OCI-LY1 (cell line): Measurements from ENCODE around the gene NUP133.
"Not testable (repeated sequence)": the region's sequence is repeated elsewhere in the genome, so short reads cannot be mapped to it uniquely, and the experiment has no call there.

Source experiments
- H2AFZ ChIP-seq: fragments of 200-600 bp; sonication (generic), shearing (Covaris generic); 2 replicates; pipeline ENCODE4 v1.6.0; 2014; ENCODE audit warnings: antibody characterized with exemption, mild to moderate bottlenecking, low read length
- H3F3A ChIP-seq: fragments of 200-600 bp; sonication (generic), shearing (Covaris generic); 2 replicates; pipeline ENCODE4 v1.6.0; 2014; ENCODE audit warnings: mild to moderate bottlenecking, antibody characterized with exemption, low read length, moderate library complexity; ENCODE audit not compliant: insufficient read depth
- H3K27ac ChIP-seq: fragments of 200-600 bp; sonication (generic); 2 replicates; pipeline ENCODE4 v1.5.1; 2014; ENCODE audit warnings: low read length, mixed run types, mild to moderate bottlenecking, low read depth; ENCODE audit not compliant: poor library complexity, severe bottlenecking
- H3K27me3 ChIP-seq: fragments of 200-600 bp; sonication (generic); 2 replicates; pipeline ENCODE4 v1.6.0; 2014; ENCODE audit warnings: antibody characterized with exemption, mild to moderate bottlenecking, low read length, moderate library complexity; ENCODE audit not compliant: insufficient read depth
- H3K36me3 ChIP-seq: fragments of 200-600 bp; sonication (generic); 2 replicates; pipeline ENCODE4 v1.6.1; 2014; ENCODE audit warnings: mild to moderate bottlenecking, antibody characterized with exemption, low read length, moderate library complexity, mixed read lengths; ENCODE audit not compliant: insufficient read depth
- H3K4me1 ChIP-seq: fragments of 200-600 bp; sonication (generic); 2 replicates; pipeline ENCODE4 v1.5.1; 2014; ENCODE audit warnings: mild to moderate bottlenecking, low read length, moderate library complexity; ENCODE audit not compliant: insufficient read depth, severe bottlenecking
- H3K4me2 ChIP-seq: fragments of 200-600 bp; sonication (generic), shearing (Covaris generic); 2 replicates; pipeline ENCODE4 v1.6.1; 2014; ENCODE audit warnings: low read length
- H3K4me3 ChIP-seq: fragments of 200-600 bp; sonication (generic); 2 replicates; pipeline ENCODE4 v1.5.1; 2014; ENCODE audit warnings: low read length, low read depth, mild to moderate bottlenecking, mixed read lengths; ENCODE audit not compliant: poor library complexity, severe bottlenecking
- H3K79me2 ChIP-seq: fragments of 200-600 bp; shearing (Covaris generic); 2 replicates; pipeline ENCODE4 v1.6.1; 2016; ENCODE audit warnings: mixed run types, low read length, mixed read lengths; ENCODE audit not compliant: insufficient read depth
- H3K9ac ChIP-seq: fragments of 200-600 bp; sonication (generic), shearing (Covaris generic); 2 replicates; pipeline ENCODE4 v1.6.1; 2014; ENCODE audit warnings: mild to moderate bottlenecking, low read length, mixed read lengths
- H3K9me2 ChIP-seq: fragments of 200-600 bp; sonication (generic), shearing (Covaris generic); 2 replicates; pipeline ENCODE4 v1.6.1; 2014; ENCODE audit warnings: low read depth, mild to moderate bottlenecking, low read length, mixed read lengths
- H3K9me3 ChIP-seq: fragments of 200-600 bp; shearing (Covaris generic); 2 replicates; pipeline ENCODE4 v1.6.1; 2014; ENCODE audit warnings: low read length, mixed read lengths
- H4K20me1 ChIP-seq: fragments of 200-600 bp; sonication (generic), shearing (Covaris generic); 2 replicates; pipeline ENCODE4 v1.6.0; 2016; ENCODE audit warnings: mild to moderate bottlenecking, low read length; ENCODE audit not compliant: insufficient read depth
- CTCF ChIP-seq: fragments of 200-600 bp; sonication (generic), shearing (Covaris generic); IDR thresholded peaks from 2 replicates; pipeline ENCODE4 v1.5.1; 2017; ENCODE audit warnings: mild to moderate bottlenecking, antibody characterized with exemption, low read length, moderate library complexity, mixed read lengths
- EZH2 ChIP-seq: fragments of 200-600 bp; sonication (generic), shearing (Covaris generic); IDR thresholded peaks from 2 replicates; pipeline ENCODE4 v1.8.0; 2017; ENCODE audit warnings: borderline replicate concordance, mixed run types, mild to moderate bottlenecking, antibody characterized with exemption, low read length, moderate library complexity, mixed read lengths

Gene NUP133

GRCh38 chr1:229526695-229527094, 18.6 kb upstream of the NUP133 start:
- Histone ChIP-seq H3K9ac (no peak overlapping the region), H3K36me3 (peaks cover 57% of the 10 kb centered on the region), H3K9me2 (no peaks in the 10 kb centered on the region), H3K9me3 (no peaks in the 10 kb centered on the region), H2AFZ (no peak overlapping the region), H3K4me3 (no peak overlapping the region), H4K20me1 (no peaks in the 10 kb centered on the region), H3K4me1 (no peaks in the 10 kb centered on the region), H3K4me2 (no peak overlapping the region), H3F3A (no peaks in the 10 kb centered on the region), H3K27me3 (no peaks in the 10 kb centered on the region), H3K79me2 (no peaks in the 10 kb centered on the region), H3K27ac (no peak overlapping the region)
- TF ChIP-seq EZH2 (no peak), CTCF (no peak)

GRCh38 chr1:229523052-229523451, 14.9 kb upstream of the NUP133 start:
- H3K9ac ChIP-seq, result no peak overlapping the region
- no peaks in the 10 kb centered on the region for H3K4me1 ChIP-seq
- TF ChIP-seq EZH2 (no peak), CTCF (no peak)
- H3K4me3 ChIP-seq, result no peak overlapping the region
- no peaks in the 10 kb centered on the region for H4K20me1 ChIP-seq
- H3K4me2 ChIP-seq, result no peak overlapping the region
- H3K9me3 ChIP-seq, result no peaks in the 10 kb centered on the region
- peaks cover 43% of the 10 kb centered on the region for H3K36me3 ChIP-seq
- H3K79me2 ChIP-seq, result no peaks in the 10 kb centered on the region
- H3K27me3 ChIP-seq, result no peaks in the 10 kb centered on the region
- H3K27ac ChIP-seq, result no peak overlapping the region
- no peak overlapping the region for H2AFZ ChIP-seq
- H3F3A ChIP-seq, result no peaks in the 10 kb centered on the region
- H3K9me2 ChIP-seq, result no peaks in the 10 kb centered on the region

GRCh38 chr1:229514578-229515275, 6.6 kb upstream of the NUP133 start:
- Histone ChIP-seq H3K27ac (no peak overlapping the region), H2AFZ (no peak overlapping the region)

GRCh38 chr1:229511625-229512024, 3.5 kb upstream of the NUP133 start:
- not testable (repeated sequence) for H3K27ac ChIP-seq, H3K4me3 ChIP-seq, H3K9ac ChIP-seq, H3K27me3 ChIP-seq, H3K9me3 ChIP-seq, H4K20me1 ChIP-seq, H2AFZ ChIP-seq, H3K4me2 ChIP-seq, H3F3A ChIP-seq, H3K36me3 ChIP-seq, H3K9me2 ChIP-seq
- Histone ChIP-seq H3K79me2 (peaks cover 12% of the 10 kb centered on the region), H3K4me1 (peaks cover 23% of the 10 kb centered on the region)

More at GRCh38 chr1:229514578-229515275, 6.6 kb upstream of the NUP133 start:
- H3K4me3 ChIP-seq, result no peak overlapping the region
- no peak overlapping the region for H3K4me2 ChIP-seq
- H3F3A ChIP-seq, result no peaks in the 10 kb centered on the region
- H3K9me3 ChIP-seq, result no peaks in the 10 kb centered on the region
- H3K79me2 ChIP-seq, result no peaks in the 10 kb centered on the region
- no peak overlapping the region for H3K9ac ChIP-seq
- peaks cover 6% of the 10 kb centered on the region for H3K4me1 ChIP-seq
- no peaks in the 10 kb centered on the region for H3K27me3 ChIP-seq
- H4K20me1 ChIP-seq, result no peaks in the 10 kb centered on the region
- no peaks in the 10 kb centered on the region for H3K9me2 ChIP-seq
- TF ChIP-seq EZH2 (no peak), CTCF (peak; percentile 84)
- H3K36me3 ChIP-seq, result peaks cover 10% of the 10 kb centered on the region; the same call in 1 of the 2 replicates

- not testable (repeated sequence) for H3K9me2 ChIP-seq, H3K27me3 ChIP-seq, H3F3A ChIP-seq, H3K4me2 ChIP-seq, H4K20me1 ChIP-seq, H3K4me3 ChIP-seq, H3K27ac ChIP-seq, H2AFZ ChIP-seq, H3K36me3 ChIP-seq, H3K9ac ChIP-seq, H3K9me3 ChIP-seq
- Histone ChIP-seq H3K79me2 (peaks cover 17% of the 10 kb centered on the region), H3K4me1 (peaks cover 27% of the 10 kb centered on the region)
Observed at GRCh38 chr1:229511201-229511600, 3.1 kb upstream of the NUP133 start.
